ENCODE measurements around the gene MARCHF6. TPM values are rescaled to one million over a fixed set of nuclear protein-coding genes. Genes with fewer than 3 reads are reported as not detected.

The MARCHF6 gene
- total and polyA plus RNA-seq, 9 of the 15 experiments (the other 6 are each of a cell fraction or from before 2014, with no cell fraction given): 74.1 to 456 (median 116) TPM

DNA sequence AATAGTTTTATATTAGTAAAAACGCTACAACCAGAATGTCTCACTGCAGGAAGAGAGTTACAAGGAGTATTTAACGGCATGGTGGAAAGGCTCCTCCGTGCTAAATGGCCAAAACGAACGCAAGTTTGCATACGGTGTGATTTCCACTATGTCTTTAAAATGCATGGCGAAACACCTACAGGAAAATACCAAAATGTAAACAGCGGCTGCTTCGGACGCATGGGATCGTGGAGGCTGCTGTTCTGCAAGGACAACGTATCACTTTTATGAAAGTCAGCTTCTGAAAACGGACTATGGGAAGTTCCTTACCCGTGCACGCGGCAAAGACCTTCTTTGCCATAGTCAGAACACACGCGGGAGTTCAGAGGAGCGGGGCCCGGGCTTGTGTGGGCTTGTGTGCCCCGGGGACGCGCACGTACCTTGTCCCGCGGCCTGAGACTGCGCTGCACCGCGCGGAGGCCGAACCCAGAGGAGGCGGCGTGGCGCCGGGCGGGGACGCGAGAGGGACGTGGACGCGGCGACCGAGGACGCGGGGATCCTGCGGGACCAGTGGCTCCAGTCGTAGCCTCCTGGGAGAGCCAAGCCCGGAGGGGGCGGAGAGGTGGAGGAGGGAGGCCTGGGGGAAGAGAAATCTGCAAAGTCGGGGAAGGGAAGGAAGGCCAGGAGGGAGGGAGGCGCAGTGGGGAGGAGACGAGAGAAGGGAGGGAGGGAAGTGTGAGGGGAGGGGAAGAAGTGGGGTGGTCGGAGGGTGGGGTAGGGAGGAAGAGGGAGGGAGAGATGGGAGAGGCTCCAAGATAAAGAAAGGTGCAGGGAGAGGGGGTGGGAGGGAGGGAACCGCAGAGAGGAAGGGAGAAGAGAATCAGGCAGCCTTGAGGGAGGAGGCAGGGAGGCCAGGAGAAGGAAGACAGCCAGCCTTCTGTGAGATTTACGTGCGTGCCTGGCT lies 46.0 kb upstream of the MARCHF6 start, which contains the start of gene CMBL (continued):
- TF ChIP-seq ZFP36 (IDR thresholded peaks at IDR 0.05; ENCODE audit: low read depth, low read length, partially characterized antibody) (no peak), NFYB (IDR thresholded peaks at IDR 0.05; ENCODE audit: extremely low read depth, insufficient read length) (no peak), KLF13 (tag; IDR thresholded peaks at IDR 0.05; ENCODE audit: borderline replicate concordance, low read depth) (peak; percentile 76; the same call in 1 of the 2 replicates), MXI1 (IDR thresholded peaks at IDR 0.05; ENCODE audit: low read depth, low read length) (no peak; the same call in 1 of the 2 replicates), BCL6 (CRISPR knock-in tag; IDR thresholded peaks at IDR 0.05) (no peak), ZBTB17 (CRISPR knock-in tag; IDR thresholded peaks at IDR 0.05) (peak; percentile 70; the same call in 1 of the 2 replicates), FOXP1 (CRISPR knock-in tag; IDR thresholded peaks at IDR 0.05) (peak; percentile 55), ZNF717 (CRISPR knock-in tag; IDR thresholded peaks at IDR 0.05) (no peak), ZNF583 (CRISPR knock-in tag; IDR thresholded peaks at IDR 0.05) (0 out of 2 replicates have a peak, but pooled peaks have one; percentile 26), ZNF507 (tag; conservative IDR thresholded peaks at IDR 0.05) (no peak), DIDO1 (tag; IDR thresholded peaks at IDR 0.05; ENCODE audit: low read depth) (no peak; the same call in 1 of the 2 replicates), C11orf30 (IDR thresholded peaks at IDR 0.05; ENCODE audit: low read depth) (no peak)
- TF ChIP-seq, protein P1, sequence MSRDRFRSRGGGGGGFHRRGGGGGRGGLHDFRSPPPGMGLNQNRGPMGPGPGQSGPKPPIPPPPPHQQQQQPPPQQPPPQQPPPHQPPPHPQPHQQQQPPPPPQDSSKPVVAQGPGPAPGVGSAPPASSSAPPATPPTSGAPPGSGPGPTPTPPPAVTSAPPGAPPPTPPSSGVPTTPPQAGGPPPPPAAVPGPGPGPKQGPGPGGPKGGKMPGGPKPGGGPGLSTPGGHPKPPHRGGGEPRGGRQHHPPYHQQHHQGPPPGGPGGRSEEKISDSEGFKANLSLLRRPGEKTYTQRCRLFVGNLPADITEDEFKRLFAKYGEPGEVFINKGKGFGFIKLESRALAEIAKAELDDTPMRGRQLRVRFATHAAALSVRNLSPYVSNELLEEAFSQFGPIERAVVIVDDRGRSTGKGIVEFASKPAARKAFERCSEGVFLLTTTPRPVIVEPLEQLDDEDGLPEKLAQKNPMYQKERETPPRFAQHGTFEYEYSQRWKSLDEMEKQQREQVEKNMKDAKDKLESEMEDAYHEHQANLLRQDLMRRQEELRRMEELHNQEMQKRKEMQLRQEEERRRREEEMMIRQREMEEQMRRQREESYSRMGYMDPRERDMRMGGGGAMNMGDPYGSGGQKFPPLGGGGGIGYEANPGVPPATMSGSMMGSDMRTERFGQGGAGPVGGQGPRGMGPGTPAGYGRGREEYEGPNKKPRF (IDR thresholded peaks at IDR 0.05; ENCODE audit: low read depth, low read length): no peak
- TF ChIP-seq, protein P2, sequence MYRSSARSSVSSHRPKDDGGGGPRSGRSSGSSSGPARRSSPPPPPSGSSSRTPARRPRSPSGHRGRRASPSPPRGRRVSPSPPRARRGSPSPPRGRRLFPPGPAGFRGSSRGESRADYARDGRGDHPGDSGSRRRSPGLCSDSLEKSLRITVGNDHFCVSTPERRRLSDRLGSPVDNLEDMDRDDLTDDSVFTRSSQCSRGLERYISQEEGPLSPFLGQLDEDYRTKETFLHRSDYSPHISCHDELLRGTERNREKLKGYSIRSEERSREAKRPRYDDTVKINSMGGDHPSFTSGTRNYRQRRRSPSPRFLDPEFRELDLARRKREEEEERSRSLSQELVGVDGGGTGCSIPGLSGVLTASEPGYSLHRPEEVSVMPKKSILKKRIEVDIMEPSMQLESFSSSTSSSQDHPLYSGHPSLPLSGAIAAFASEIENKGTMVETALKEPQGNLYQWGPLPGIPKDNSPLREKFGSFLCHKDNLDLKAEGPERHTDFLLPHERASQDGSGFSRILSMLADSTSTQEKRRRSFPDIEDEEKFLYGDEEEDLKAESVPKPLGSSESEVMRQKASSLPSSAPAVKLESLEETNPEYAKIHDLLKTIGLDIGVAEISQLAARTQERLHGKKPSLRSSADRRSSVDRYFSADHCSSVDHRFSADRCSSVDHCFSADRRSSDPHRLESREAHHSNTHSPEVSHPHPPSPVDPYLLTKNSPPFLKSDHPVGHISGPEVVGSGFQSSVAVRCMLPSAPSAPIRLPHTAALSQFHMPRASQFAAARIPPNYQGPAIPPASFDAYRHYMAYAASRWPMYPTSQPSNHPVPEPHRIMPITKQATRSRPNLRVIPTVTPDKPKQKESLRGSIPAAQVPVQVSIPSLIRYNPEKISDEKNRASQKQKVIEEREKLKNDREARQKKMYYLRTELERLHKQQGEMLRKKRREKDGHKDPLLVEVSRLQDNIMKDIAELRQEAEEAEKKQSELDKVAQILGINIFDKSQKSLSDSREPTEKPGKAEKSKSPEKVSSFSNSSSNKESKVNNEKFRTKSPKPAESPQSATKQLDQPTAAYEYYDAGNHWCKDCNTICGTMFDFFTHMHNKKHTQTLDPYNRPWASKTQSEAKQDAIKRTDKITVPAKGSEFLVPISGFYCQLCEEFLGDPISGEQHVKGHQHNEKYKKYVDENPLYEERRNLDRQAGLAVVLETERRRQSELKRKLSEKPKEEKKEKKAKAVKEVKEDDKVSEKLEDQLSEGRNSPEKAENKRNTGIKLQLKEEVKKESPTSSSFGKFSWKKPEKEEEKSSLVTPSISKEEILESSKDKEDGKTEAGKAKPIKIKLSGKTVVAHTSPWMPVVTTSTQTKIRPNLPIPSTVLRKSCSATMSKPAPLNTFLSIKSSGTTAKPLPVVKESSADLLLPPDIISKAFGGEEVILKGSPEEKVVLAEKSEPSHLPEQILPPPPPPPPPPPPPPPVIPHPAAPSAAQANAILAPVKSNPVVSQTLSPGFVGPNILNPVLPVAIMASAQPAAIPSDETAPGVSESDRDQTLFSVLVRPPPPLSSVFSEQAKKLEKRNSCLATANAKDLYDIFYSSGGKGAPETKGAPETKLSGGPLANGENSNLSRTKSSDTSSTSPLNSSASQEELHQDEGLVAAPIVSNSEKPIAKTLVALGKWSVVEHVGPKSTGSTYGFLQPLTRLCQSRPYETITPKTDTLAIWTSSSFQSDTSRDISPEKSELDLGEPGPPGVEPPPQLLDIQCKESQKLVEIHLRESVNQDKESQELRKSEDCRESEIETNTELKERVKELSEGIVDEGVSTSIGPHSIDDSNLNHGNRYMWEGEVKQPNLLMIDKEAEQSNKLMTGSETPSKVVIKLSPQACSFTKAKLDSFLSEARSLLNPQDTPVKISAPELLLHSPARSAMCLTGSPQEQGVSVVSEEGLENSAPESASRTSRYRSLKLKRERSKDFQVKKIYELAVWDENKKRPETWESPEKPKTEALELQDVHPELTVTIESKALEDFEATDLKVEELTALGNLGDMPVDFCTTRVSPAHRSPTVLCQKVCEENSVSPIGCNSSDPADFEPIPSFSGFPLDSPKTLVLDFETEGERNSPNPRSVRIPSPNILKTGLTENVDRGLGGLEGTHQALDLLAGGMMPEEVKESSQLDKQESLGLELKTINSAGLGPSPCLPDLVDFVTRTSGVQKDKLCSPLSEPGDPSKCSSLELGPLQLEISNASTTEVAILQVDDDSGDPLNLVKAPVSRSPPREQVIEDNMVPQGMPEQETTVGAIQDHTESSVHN (IDR thresholded peaks at IDR 0.05; ENCODE audit: borderline replicate concordance in 1 of 2, low read depth in 1 of 2): no peak
